Measurements from ENCODE around the gene HOXB4. TPM values are rescaled to one million over a fixed set of nuclear protein-coding genes. Genes with fewer than 3 reads are reported as not detected.

The HOXB4 gene
- total and polyA plus RNA-seq, 10 of the 15 experiments (the other 5 are each of a cell fraction or from before 2014, with no cell fraction given), result 0.35 to 5.8 (median 3.0) TPM

GRCh38 chr17:48611681-48612455 lies 33.7 kb upstream of the HOXB4 start:
- ChIA-PET RAD21 (ENCODE audit: unreplicated experiment) (interaction anchor here (1.4 kb wide), 1 partner anchor 10 kb away, joined by 8 read pairs; no protein-coding TSS in a partner anchor), POLR2A (no interaction called here), CTCF (no interaction called here), SMC1A (ENCODE audit: uncharacterized antibody, unreplicated experiment) (interaction anchor here (0.5 kb wide), 1 partner anchor 587 kb away, joined by 3 read pairs; no protein-coding TSS in a partner anchor)
- peaks cover 14 to 20% of the 10 kb centered on the region in 2 experiments; a peak in 3 of 4 replicates for H3K27me3 ChIP-seq (replicated peaks in 1 of 2; ENCODE audit: control insufficient read depth in 2 of 2, insufficient read depth in 2 of 2, low read length in 1 of 2)
- ATAC-seq (peak; percentile 12), DNase-seq (ENCODE audit: low read depth, low spot score) (no peak), FAIRE-seq (no peak)
- H3K4me3 ChIP-seq, result peak overlapping the region; percentile 86; the same call in 1 of the 2 replicates
- H3K9me3 ChIP-seq (replicated peaks; ENCODE audit: control insufficient read depth, insufficient read depth, low read length), result no peaks in the 10 kb centered on the region
- H3K4me1 ChIP-seq (ENCODE audit: control insufficient read depth, insufficient read depth, low read length), result peaks cover 11% of the 10 kb centered on the region
- H3K4me2 ChIP-seq (ENCODE audit: control insufficient read depth, insufficient read depth), result peak overlapping the region; percentile 91
- no peaks in the 10 kb centered on the region for H4K20me1 ChIP-seq (ENCODE audit: control insufficient read depth, insufficient read depth)
- no TSS peak for BruUV-seq (replicated peaks)
- no peaks in the 10 kb centered on the region for H3K79me2 ChIP-seq (ENCODE audit: control insufficient read depth, insufficient read depth, low read length)
- WGBS (ENCODE audit: insufficient coverage, insufficient replicate concordance, low lambda C conversion rate, missing lambda C conversion rate), result 7% methylated on average over 35 of the region's 36 CpGs
- intact Hi-C loops (cut with micrococcal nuclease; ENCODE audit: unreplicated experiment) (no loop called here), in situ Hi-C loops (cut with MboI) (no loop called here)
- no peak overlapping the region; the same call in 1 of the 2 replicates for H3K9ac ChIP-seq (ENCODE audit: control insufficient read depth, insufficient read depth, low read length)
- 0 out of 2 replicates have a peak, but pooled peaks have one; percentile 49 for TF ChIP-seq ZBTB40 (IDR thresholded peaks at IDR 0.05; ENCODE audit: borderline replicate concordance)
- TF ChIP-seq STAT1 (conservative IDR thresholded peaks at IDR 0.05), result no peak
- TF ChIP-seq ZBED1 (IDR thresholded peaks at IDR 0.05; ENCODE audit: borderline replicate concordance), result no peak
- TF ChIP-seq ASH2L (IDR thresholded peaks at IDR 0.05; ENCODE audit: borderline replicate concordance, low read depth), result no peak
- TF ChIP-seq TBL1XR1 (IDR thresholded peaks at IDR 0.05; ENCODE audit: low read depth, low read length), result no peak
- no peak for TF ChIP-seq IKZF1 (conservative IDR thresholded peaks at IDR 0.05)
- no peak for TF ChIP-seq RAD21 (IDR thresholded peaks at IDR 0.05; ENCODE audit: insufficient read depth, low read depth, low read length)
- H2AFZ ChIP-seq (ENCODE audit: control insufficient read depth, low read depth, low read length), result peak overlapping the region; percentile 50
- H3K36me3 ChIP-seq (ENCODE audit: control insufficient read depth in 2 of 2, insufficient read depth in 2 of 2, low read length in 1 of 2), result no peaks in the 10 kb centered on the region; a peak in 1 of 4 replicates
- no peak overlapping the region for H3K27ac ChIP-seq (ENCODE audit: control insufficient read depth, insufficient read depth)

Data from GM12878 (cell line).